Calu3 (cell line): ENCODE data around the gene ALOX12B. TPM values are rescaled to one million over a fixed set of nuclear protein-coding genes. Genes with fewer than 3 reads are reported as not detected.
A peak's percentile ranks its signal among the peaks of the same experiment; 100 is the strongest.
"Not testable (repeated sequence)": the region's sequence is repeated elsewhere in the genome, so short reads cannot be mapped to it uniquely, and the experiment has no call there.

ENCODE experiments used
- BruUV-seq: library from RNA; stranded (reverse); fragments of 400-500 nt; replicated peaks from 2 replicates; lab custom pipeline; 2021; lab: Mats Ljungman, UMichigan
- CTCF ChIA-PET: fragments of 300-600 bp; sonication (Branson Sonifier 250); formaldehyde crosslinking; loops from one replicate; lab custom pipeline; 2022; ENCODE audit warnings: antibody characterized with exemption; lab: Charles Lee
- DNase-seq: peaks from one replicate; pipeline ENCODE4 v3.0.0; 2022
- H3K27ac Mint-ChIP-seq: one replicate; pipeline ENCODE4 v1.8.0; 2022; ENCODE audit warnings: mixed read lengths; ENCODE audit not compliant: unreplicated experiment
- H3K27me3 Mint-ChIP-seq: one replicate; pipeline ENCODE4 v1.8.0; 2022; ENCODE audit warnings: mixed read lengths; ENCODE audit not compliant: unreplicated experiment
- H3K36me3 Mint-ChIP-seq: one replicate; pipeline ENCODE4 v1.8.0; 2022; ENCODE audit warnings: mild to moderate bottlenecking, moderate library complexity, mixed read lengths; ENCODE audit not compliant: insufficient read depth, unreplicated experiment
- H3K4me1 Mint-ChIP-seq: one replicate; pipeline ENCODE4 v1.8.0; 2022; ENCODE audit warnings: mild to moderate bottlenecking, low read depth, mixed read lengths; ENCODE audit not compliant: unreplicated experiment
- H3K4me3 Mint-ChIP-seq: one replicate; pipeline ENCODE4 v1.8.0; 2022; ENCODE audit warnings: mild to moderate bottlenecking, low read depth, moderate library complexity, mixed read lengths; ENCODE audit not compliant: unreplicated experiment
- H3K9me3 Mint-ChIP-seq: one replicate; pipeline ENCODE4 v1.8.0; 2022; ENCODE audit warnings: low read depth, mixed read lengths; ENCODE audit not compliant: unreplicated experiment
- CTCF ChIP-seq: fragments of 200-600 bp; IDR thresholded peaks from one replicate; pipeline ENCODE4 v1.8.0; 2022; ENCODE audit warnings: antibody characterized with exemption; ENCODE audit not compliant: unreplicated experiment
- intact Hi-C: fragments of 100-400 bp; cut with micrococcal nuclease; formaldehyde crosslinking; loops from one replicate; pipeline ENCODE4 v1.10.0; 2022; ENCODE audit not compliant: unreplicated experiment
- total RNA-seq: library from RNA; stranded (reverse); gene quantifications from 2 replicates; pipeline ENCODE4 v1.2.3, GENCODE V29; 2022

The ALOX12B gene
- total RNA-seq, 1 experiment from 2014 or later: not detected

- Mint-ChIP-seq H3K4me1 (no peaks in the 10 kb centered on the region), H3K27ac (no peak overlapping the region)
- CTCF ChIA-PET: no interaction called here
Observed at GRCh38 chr17:8081876-8082275, 5.6 kb downstream of the ALOX12B start.

GRCh38 chr17:8080799-8081219, 6.7 kb downstream of the ALOX12B start:
- CTCF ChIA-PET: interaction anchor here (1.1 kb wide), 1 partner anchor 29 kb away, joined by 4 read pairs; no protein-coding TSS in a partner anchor
- H3K4me3 Mint-ChIP-seq: peak overlapping the region; percentile 67
- H3K27me3 Mint-ChIP-seq: peaks cover 48% of the 10 kb centered on the region
- no peaks in the 10 kb centered on the region for H3K36me3 Mint-ChIP-seq
- no TSS peak for BruUV-seq
- TF ChIP-seq CTCF: no peak
- intact Hi-C loops: loop anchor here (5.0 kb wide), 1 partner anchor 36 kb away; the partner anchor contains the start of gene ALOXE3
- no peaks in the 10 kb centered on the region for H3K4me1 Mint-ChIP-seq
- DNase-seq: no peak
- H3K27ac Mint-ChIP-seq: no peak overlapping the region
- no peaks in the 10 kb centered on the region for H3K9me3 Mint-ChIP-seq

More at GRCh38 chr17:8081876-8082275, 5.6 kb downstream of the ALOX12B start:
- Mint-ChIP-seq H3K27me3 (peaks cover 53% of the 10 kb centered on the region), H3K9me3 (no peaks in the 10 kb centered on the region), H3K4me3 (no peak overlapping the region), H3K36me3 (no peaks in the 10 kb centered on the region)
- BruUV-seq: no TSS peak
- intact Hi-C loops: loop anchor here (5.0 kb wide), 1 partner anchor 35 kb away; the partner anchor contains the start of gene ALOXE3
- TF ChIP-seq CTCF: no peak
- DNase-seq: no peak

- CTCF ChIA-PET: interaction anchor here (1.1 kb wide), 1 partner anchor 30 kb away, joined by 4 read pairs; no protein-coding TSS in a partner anchor
- no peaks in the 10 kb centered on the region for H3K4me1 Mint-ChIP-seq
- no peaks in the 10 kb centered on the region for H3K9me3 Mint-ChIP-seq
- TF ChIP-seq CTCF: no peak
- no peak for DNase-seq
- H3K27me3 Mint-ChIP-seq: peaks cover 47% of the 10 kb centered on the region
- peak overlapping the region; percentile 67 for H3K4me3 Mint-ChIP-seq
- BruUV-seq: no TSS peak
- no peak overlapping the region for H3K27ac Mint-ChIP-seq
- intact Hi-C loops: loop anchor here (5.0 kb wide), 1 partner anchor 37 kb away; the partner anchor contains the start of gene ALOXE3
- no peaks in the 10 kb centered on the region for H3K36me3 Mint-ChIP-seq
Observed at GRCh38 chr17:8080208-8080798, 7.2 kb downstream of the ALOX12B start.

GRCh38 chr17:8079291-8080207, 8.0 kb downstream of the ALOX12B start:
- Mint-ChIP-seq H3K27me3 (peaks cover 47% of the 10 kb centered on the region), H3K9me3 (no peaks in the 10 kb centered on the region), H3K4me1 (no peaks in the 10 kb centered on the region), H3K36me3 (no peaks in the 10 kb centered on the region), H3K27ac (no peak overlapping the region), H3K4me3 (peak overlapping the region; percentile 67)
- TF ChIP-seq CTCF: peak; percentile 58
- peak; percentile 75 for DNase-seq
- CTCF ChIA-PET: interaction anchor here (0.8 to 0.9 kb wide), 2 partner anchors 13 to 39 kb away, joined by 3 read pairs; no protein-coding TSS in a partner anchor
- BruUV-seq: no TSS peak
- intact Hi-C loops: loop anchor here (5.0 kb wide), 1 partner anchor 38 kb away; the partner anchor contains the start of gene ALOXE3

- H3K36me3 Mint-ChIP-seq, BruUV-seq, H3K27ac Mint-ChIP-seq, H3K9me3 Mint-ChIP-seq, CTCF ChIA-PET, DNase-seq, intact Hi-C loops, H3K4me3 Mint-ChIP-seq: not testable (repeated sequence)
- Mint-ChIP-seq H3K27me3 (peaks cover 55% of the 10 kb centered on the region), H3K4me1 (peaks cover 11% of the 10 kb centered on the region)
Observed at GRCh38 chr17:8077939-8078338, 9.6 kb downstream of the ALOX12B start.
